Kidney epithelial cell (primary cell): ENCODE data around the gene ZFP28. TPM values are rescaled to one million over a fixed set of nuclear protein-coding genes. Genes with fewer than 3 reads are reported as not detected.

ENCODE experiments used
- DNase-seq: peaks from one replicate; pipeline ENCODE4 v3.0.0-alpha.2; 2010; ENCODE audit warnings: low read depth
- H3K27me3 ChIP-seq: 2 replicates; pipeline ENCODE4 v1.6.0; 2011; ENCODE audit warnings: low read length; ENCODE audit not compliant: control insufficient read depth, insufficient read depth
- H3K36me3 ChIP-seq: 2 replicates; pipeline ENCODE4 v1.5.1; 2011; ENCODE audit warnings: low read length; ENCODE audit not compliant: control insufficient read depth, insufficient read depth
- H3K4me3 ChIP-seq: 2 replicates; pipeline ENCODE4 v1.5.1; 2011; ENCODE audit warnings: low read depth, mild to moderate bottlenecking, control low read depth, low read length
- CTCF ChIP-seq: IDR thresholded peaks from 2 replicates; pipeline ENCODE4 v1.5.1; 2011; ENCODE audit warnings: mild to moderate bottlenecking, moderate library complexity, low read length, control low read depth, inconsistent platforms; ENCODE audit not compliant: insufficient read depth, poor library complexity, severe bottlenecking
- total RNA-seq: library from RNA; depleted of rRNA; stranded (reverse); fragments of >200 nt; gene quantifications from 2 replicates; pipeline ENCODE4 v1.2.3, GENCODE V29; 2015

The ZFP28 gene
- total RNA-seq, 1 donor from 2014 or later = 5.8 TPM

- no peak for TF ChIP-seq CTCF
- DNase-seq = no peak
- Histone ChIP-seq H3K4me3 (no peak overlapping the region), H3K27me3 (no peaks in the 10 kb centered on the region), H3K36me3 (no peaks in the 10 kb centered on the region)
These were observed 13.4 kb upstream of the ZFP28 start for GRCh38 chr19:56525214-56525860.

GRCh38 chr19:56537442-56537841 is 1.3 kb upstream of the ZFP28 start:
- Histone ChIP-seq H3K36me3 (no peaks in the 10 kb centered on the region), H3K27me3 (no peaks in the 10 kb centered on the region), H3K4me3 (no peak overlapping the region)
- TF ChIP-seq CTCF = no peak
- DNase-seq = no peak

GRCh38 chr19:56538254-56538760 is 441 bp upstream of the ZFP28 start:
- peak; percentile 62 for DNase-seq
- H3K4me3 ChIP-seq = peak overlapping the region; percentile 54
- no peaks in the 10 kb centered on the region for H3K27me3 ChIP-seq
- TF ChIP-seq CTCF = no peak
- no peaks in the 10 kb centered on the region for H3K36me3 ChIP-seq

GRCh38 chr19:56543776-56544175 is 5.0 kb downstream of the ZFP28 start:
- H3K27me3 ChIP-seq = no peaks in the 10 kb centered on the region
- no peak for DNase-seq
- peaks cover 1% of the 10 kb centered on the region for H3K36me3 ChIP-seq
- H3K4me3 ChIP-seq = no peak overlapping the region
- TF ChIP-seq CTCF = no peak

- TF ChIP-seq CTCF = peak; percentile 9
- peaks cover 6% of the 10 kb centered on the region for H3K36me3 ChIP-seq
- no peaks in the 10 kb centered on the region for H3K27me3 ChIP-seq
- no peak for DNase-seq
- H3K4me3 ChIP-seq = no peak overlapping the region
These were observed 8.8 kb downstream of the ZFP28 start for GRCh38 chr19:56547535-56547934.

GRCh38 chr19:56554272-56554869 is 15.6 kb downstream of the ZFP28 start:
- DNase-seq = no peak
- peaks cover 5% of the 10 kb centered on the region for H3K36me3 ChIP-seq
- no peak for TF ChIP-seq CTCF

More at GRCh38 chr19:56554272-56554869, 15.6 kb downstream of the ZFP28 start:
- Histone ChIP-seq H3K4me3 (no peak overlapping the region), H3K27me3 (no peaks in the 10 kb centered on the region)
